Stimulated activated naive B cell treated with anti-CD40 and anti-IgM and Interleukin-4, amounts not matched to agents 10 μg/mL and 1 μg/mL and 100 μg/mL, for 72 hours (primary cell): ENCODE results near the gene CACNA1C.

Source experiments
- ATAC-seq, 2 donors: fragments of 150-1000 bp; cut with Tn5 transposase; replicated peaks; 2 replicates each; pipeline ENCODE4 v1.10.0; 2021; ENCODE audit warnings: moderate library complexity in 1 of 2
- DNase-seq: peaks from one replicate; pipeline ENCODE4 v3.0.0; 2021
- H3K27ac Mint-ChIP-seq: one replicate; pipeline ENCODE4 v1.8.0; 2022; ENCODE audit warnings: mild to moderate bottlenecking, mixed read lengths
- H3K27me3 Mint-ChIP-seq, 2 donors: one replicate each; pipeline ENCODE4 v1.8.0; 2022; ENCODE audit warnings: mixed read lengths in 2 of 2
- H3K36me3 Mint-ChIP-seq, 2 donors: one replicate each; pipeline ENCODE4 v1.8.0; 2022; ENCODE audit warnings: mixed read lengths in 2 of 2, mild to moderate bottlenecking in 1 of 2
- H3K4me1 Mint-ChIP-seq, 2 donors: one replicate each; pipeline ENCODE4 v1.8.0; 2022; ENCODE audit warnings: mixed read lengths in 2 of 2, mild to moderate bottlenecking in 1 of 2
- H3K4me3 Mint-ChIP-seq, 2 donors: one replicate each; pipeline ENCODE4 v1.8.0; 2022; ENCODE audit warnings: mild to moderate bottlenecking in 2 of 2, mixed read lengths in 2 of 2, moderate library complexity in 1 of 2
- H3K9me3 Mint-ChIP-seq, 2 donors: one replicate each; pipeline ENCODE4 v1.8.0; 2022; ENCODE audit warnings: mixed read lengths in 2 of 2, mild to moderate bottlenecking in 1 of 2

CACNA1C gene

DNA sequence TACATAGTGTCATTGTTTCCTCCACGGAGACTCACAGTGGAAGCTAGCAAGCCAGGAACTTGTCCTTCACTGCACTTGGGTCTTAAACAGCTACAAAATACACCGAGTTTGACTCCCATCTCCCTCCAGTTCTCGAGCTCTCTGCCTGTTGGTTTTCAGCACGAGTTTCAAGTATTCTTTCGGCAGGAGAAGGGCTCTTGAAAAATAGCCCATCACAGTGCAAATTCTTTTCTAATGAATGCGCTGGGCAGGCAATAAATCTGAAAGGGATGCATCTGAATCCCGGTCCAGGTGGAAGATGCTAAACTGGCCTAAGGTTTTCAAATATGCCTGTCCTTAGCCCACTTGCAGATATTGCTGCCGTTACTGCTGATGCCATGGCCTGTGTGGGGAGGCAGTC, 173.9 kb downstream of the CACNA1C start:
- Mint-ChIP-seq H3K9me3 (peaks cover 3 to 6% of the 10 kb centered on the region in 2 donors), H3K4me1 (no peaks in the 10 kb centered on the region), H3K27ac (no peak overlapping the region), H3K36me3 (peaks cover 4 to 5% of the 10 kb centered on the region in 2 donors), H3K4me3 (no peak overlapping the region), H3K27me3 (peaks cover 22% of the 10 kb centered on the region in 2 donors)
- ATAC-seq (no peak), DNase-seq (no peak)

DNA sequence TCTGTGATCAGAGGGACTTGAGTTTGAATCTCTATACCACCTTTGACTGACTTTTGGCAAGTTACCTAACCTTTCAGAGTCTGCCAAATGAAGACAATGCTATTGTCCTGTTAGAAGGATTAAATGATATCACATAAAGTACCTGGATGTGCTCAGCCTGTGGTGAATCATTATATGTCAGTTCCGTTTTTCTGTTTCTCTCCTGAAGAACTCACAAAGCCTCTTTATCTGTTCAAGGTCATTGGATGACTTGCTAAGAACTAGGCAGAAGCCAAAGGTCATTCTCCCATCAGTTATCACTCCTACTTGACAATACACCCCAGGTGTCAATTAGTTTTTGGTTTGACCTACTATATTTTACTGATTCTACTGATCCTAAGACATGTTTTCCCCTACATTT, 174.6 kb downstream of the CACNA1C start:
- H3K36me3 Mint-ChIP-seq: peaks cover 4 to 5% of the 10 kb centered on the region in 2 donors

DNA sequence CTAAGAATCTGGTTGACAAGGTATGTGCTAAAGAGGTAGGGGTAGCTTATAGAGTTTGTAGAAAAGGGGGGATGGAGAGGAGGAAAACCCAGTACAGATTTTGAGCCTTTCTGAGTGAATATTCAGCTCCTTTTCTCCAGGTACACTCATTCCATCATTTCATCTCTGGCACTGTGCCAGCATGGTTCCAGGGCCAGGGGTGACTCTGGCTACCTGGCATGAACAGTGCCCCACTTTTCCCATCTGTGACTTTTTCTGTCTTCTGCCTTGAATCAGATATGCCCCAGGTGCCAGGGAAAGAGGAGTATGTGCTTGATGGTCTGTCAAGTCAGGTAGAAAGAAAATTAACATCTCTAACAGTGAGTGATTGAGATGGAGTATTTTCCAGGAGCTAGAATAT, 175.7 kb downstream of the CACNA1C start:
- peaks cover 22% of the 10 kb centered on the region in 2 donors for H3K27me3 Mint-ChIP-seq
- peaks cover 3 to 6% of the 10 kb centered on the region in 2 donors for H3K9me3 Mint-ChIP-seq
- no peak overlapping the region for H3K4me3 Mint-ChIP-seq
- H3K27ac Mint-ChIP-seq: no peak overlapping the region
- no peak for ATAC-seq
- peaks cover 4 to 5% of the 10 kb centered on the region in 2 donors for H3K36me3 Mint-ChIP-seq
- DNase-seq: no peak
- H3K4me1 Mint-ChIP-seq: no peaks in the 10 kb centered on the region

More for the DNA sequence above, 174.6 kb downstream of the CACNA1C start:
- Mint-ChIP-seq H3K4me3 (no peak overlapping the region), H3K27ac (no peak overlapping the region), H3K4me1 (no peaks in the 10 kb centered on the region), H3K9me3 (peaks cover 3 to 6% of the 10 kb centered on the region in 2 donors), H3K27me3 (peaks cover 22% of the 10 kb centered on the region in 2 donors)
- ATAC-seq (peak in 1 of 2 donors; percentile 4), DNase-seq (no peak)

DNA sequence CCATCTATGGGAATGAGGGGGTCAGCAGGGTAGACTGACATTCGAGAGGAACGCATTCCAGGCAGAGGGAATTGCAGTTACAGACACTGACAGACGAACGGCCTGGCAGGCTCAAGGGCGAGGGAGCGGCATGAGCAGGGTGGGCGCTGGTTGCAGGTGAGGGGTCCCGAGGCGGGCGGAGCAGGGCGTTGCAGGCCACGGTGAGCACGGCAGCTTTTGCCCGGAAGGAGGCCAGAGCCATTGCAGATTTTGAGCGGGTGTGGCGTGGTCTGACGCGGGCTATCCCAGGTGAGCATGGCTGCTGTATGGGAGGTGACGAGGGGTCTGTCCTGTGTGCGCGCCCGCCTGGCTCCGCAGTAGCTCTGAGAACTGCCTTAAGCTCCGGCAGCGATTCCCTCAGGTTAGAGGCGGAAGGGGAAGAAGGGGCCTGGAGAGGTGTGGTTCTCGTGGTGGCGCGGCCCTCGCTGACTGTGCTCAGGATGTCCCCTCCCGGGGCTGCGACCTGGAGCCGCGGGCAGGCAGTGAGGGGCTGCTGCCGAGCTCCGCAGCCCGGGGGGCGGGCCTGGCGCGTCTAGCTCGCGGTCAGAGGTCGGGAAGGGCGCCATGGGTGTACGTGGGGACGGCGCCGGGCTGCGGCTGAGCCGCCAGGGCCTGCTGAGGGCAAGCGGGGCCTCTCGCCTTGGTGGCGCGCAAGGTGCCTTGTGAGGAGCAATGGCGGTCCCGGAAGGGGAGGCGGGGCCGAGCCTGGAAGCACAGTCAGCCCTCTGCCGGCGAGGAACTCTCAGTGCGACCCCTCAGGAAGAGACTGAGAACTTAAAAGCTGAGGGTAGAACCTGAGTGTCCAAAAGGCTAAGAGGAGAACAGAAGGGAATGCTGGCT, 177.1 kb downstream of the CACNA1C start:
- peaks cover 27 to 28% of the 10 kb centered on the region in 2 donors for H3K27me3 Mint-ChIP-seq
- ATAC-seq (no peak), DNase-seq (no peak)
- peak overlapping the region; percentile 13 to 26 for H3K4me3 Mint-ChIP-seq
- peaks cover 3 to 6% of the 10 kb centered on the region in 2 donors for H3K9me3 Mint-ChIP-seq
- H3K36me3 Mint-ChIP-seq: peaks cover 4 to 5% of the 10 kb centered on the region in 2 donors
- H3K4me1 Mint-ChIP-seq: no peaks in the 10 kb centered on the region
- no peak overlapping the region for H3K27ac Mint-ChIP-seq

DNA sequence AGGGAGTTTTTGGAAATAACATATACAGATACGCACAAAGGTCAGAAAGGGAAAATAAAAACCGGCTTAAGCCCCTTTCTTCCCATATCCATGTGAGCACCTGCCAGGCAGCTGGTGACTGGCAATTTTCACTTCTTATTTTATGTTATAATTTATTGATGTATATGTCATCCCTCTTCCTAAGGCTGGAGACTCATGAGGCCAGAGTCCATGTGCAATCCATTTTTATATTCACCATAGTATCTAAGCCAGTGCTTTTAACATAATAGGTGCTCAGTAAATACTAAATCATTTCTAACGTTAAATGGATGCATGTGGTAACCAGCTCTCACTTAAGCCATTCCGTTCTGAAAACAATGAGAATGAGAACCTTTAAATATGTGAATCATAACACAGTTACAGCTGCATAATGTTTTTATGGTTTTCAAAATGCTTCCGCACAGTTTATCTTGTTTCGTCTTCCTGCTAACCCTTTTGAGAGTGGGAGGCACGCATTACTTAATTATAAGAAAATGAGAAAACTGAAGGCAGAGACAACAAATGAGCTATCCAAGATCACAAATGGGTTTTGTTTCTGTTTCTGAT, 178.3 kb downstream of the CACNA1C start:
- Mint-ChIP-seq H3K27me3 (peaks cover 27 to 32% of the 10 kb centered on the region in 2 donors), H3K4me3 (no peak overlapping the region)
- no peak for DNase-seq

DNA sequence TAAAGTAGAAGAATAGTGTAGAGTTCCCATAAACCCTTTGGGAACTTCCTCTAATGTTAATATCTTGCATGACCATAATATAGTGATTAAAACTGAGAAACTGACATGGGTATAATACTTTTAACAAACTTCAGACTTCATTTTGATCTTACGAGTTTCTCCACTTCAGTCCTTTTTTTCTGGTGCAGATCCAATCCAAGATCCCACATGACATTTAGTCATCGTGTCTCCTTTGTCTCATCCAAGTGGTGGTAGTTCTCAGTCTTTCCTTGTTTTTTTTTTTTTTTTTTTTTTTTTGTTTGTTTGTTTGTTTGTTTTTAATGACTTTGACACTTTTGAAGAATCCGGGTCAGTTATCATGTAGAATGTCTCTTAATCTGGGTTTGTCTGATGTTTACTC, 179.2 kb downstream of the CACNA1C start:
- DNase-seq (no peak), ATAC-seq (no peak)
- no peak overlapping the region for H3K27ac Mint-ChIP-seq
- peaks cover 28 to 30% of the 10 kb centered on the region in 2 donors for H3K27me3 Mint-ChIP-seq
- H3K36me3 Mint-ChIP-seq: peaks cover 4 to 5% of the 10 kb centered on the region in 2 donors
- H3K9me3 Mint-ChIP-seq: peaks cover 3 to 6% of the 10 kb centered on the region in 2 donors
- H3K4me3 Mint-ChIP-seq: no peak overlapping the region
- H3K4me1 Mint-ChIP-seq: no peaks in the 10 kb centered on the region

More for the DNA sequence above, 178.3 kb downstream of the CACNA1C start:
- no peak overlapping the region for H3K27ac Mint-ChIP-seq
- H3K9me3 Mint-ChIP-seq: peaks cover 3 to 6% of the 10 kb centered on the region in 2 donors
- no peaks in the 10 kb centered on the region for H3K4me1 Mint-ChIP-seq
- no peak for ATAC-seq
- peaks cover 4 to 5% of the 10 kb centered on the region in 2 donors for H3K36me3 Mint-ChIP-seq

DNA sequence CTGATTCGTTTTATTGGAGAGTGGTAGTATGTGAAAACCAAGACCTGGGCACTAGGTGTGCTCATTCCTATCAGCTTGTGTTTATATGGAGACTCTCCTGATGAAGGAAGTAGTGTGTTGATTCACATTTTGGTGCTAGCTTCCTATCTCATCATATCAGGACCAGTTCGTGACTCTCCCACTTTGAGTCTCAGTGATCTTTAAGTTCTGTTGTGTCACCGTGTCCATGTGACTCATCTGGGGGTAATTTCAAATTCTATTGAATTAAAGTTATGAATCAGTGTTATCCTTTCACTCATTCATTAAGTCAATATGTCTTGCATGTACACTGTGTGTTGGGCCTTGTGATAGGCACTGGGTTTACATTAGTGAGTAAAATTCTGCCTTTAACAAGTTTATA, 180.2 kb downstream of the CACNA1C start:
- Mint-ChIP-seq H3K36me3 (peaks cover 4 to 5% of the 10 kb centered on the region in 2 donors), H3K9me3 (peaks cover 3 to 6% of the 10 kb centered on the region in 2 donors), H3K4me1 (no peaks in the 10 kb centered on the region), H3K27ac (no peak overlapping the region), H3K4me3 (no peak overlapping the region), H3K27me3 (peaks cover 26 to 27% of the 10 kb centered on the region in 2 donors)
- DNase-seq (no peak), ATAC-seq (no peak)

DNA sequence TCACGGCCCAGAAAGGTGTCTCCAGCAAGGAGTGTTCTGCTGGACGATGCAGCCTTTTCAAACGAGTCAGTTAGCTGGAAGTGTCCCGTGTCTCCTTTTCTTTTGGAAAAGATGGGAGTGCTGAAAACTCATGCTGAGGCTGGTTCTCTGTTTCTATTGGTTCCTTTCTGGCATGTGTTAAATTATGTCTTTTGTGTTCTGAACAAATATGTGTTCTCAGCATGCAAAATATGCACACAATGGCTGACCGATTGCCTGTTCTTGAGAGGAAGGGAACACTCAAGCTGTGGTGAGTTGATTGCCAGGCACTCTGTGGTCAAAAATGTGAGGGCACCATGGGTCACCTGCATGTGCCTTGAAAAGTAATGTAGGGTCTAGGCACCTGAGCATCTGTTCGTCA, 181.3 kb downstream of the CACNA1C start:
- Mint-ChIP-seq H3K27ac (no peak overlapping the region), H3K4me3 (no peak overlapping the region), H3K36me3 (peaks cover 4 to 5% of the 10 kb centered on the region in 2 donors), H3K27me3 (peaks cover 19% of the 10 kb centered on the region in 2 donors), H3K9me3 (peaks cover 3 to 6% of the 10 kb centered on the region in 2 donors), H3K4me1 (no peaks in the 10 kb centered on the region)
- ATAC-seq (no peak), DNase-seq (no peak)

DNA sequence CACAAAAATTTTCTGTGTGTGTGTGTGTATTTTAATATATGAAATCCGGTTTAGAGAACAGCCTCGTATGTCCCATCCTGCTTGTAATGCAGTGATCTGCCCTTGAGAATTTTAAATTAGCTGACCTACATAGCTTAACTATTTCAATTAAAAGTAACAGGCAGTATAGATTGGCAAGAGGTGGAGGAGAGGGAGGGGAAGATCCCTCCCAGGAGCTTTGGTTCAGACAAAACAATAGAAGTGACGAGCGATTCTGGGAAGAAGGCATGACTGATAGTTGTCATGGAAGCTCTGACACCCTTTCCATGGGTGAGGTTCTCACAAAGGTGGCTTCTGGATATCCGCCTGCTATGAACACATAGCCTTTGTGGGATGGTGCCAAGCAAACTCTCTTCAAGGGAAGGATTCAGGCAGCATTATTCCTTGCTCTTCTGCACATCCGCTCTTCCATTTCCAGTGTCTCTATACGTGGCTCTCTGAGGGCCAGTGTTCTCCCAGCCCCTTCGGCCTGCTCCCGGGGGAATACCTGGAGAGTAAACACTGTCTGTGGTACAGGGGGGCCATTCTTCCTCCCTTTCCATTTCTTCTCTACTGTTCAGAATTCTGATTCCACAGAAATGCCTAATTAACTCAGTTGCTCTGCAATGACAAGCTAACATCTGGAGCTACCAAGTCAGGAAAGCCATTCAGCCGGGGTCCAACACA, 182.0 kb downstream of the CACNA1C start:
- DNase-seq (no peak), ATAC-seq (no peak)
- Mint-ChIP-seq H3K9me3 (no peaks in the 10 kb centered on the region), H3K27ac (no peak overlapping the region), H3K27me3 (peaks cover 12% of the 10 kb centered on the region in 2 donors), H3K36me3 (no peaks in the 10 kb centered on the region), H3K4me3 (no peak overlapping the region), H3K4me1 (no peaks in the 10 kb centered on the region)

DNA sequence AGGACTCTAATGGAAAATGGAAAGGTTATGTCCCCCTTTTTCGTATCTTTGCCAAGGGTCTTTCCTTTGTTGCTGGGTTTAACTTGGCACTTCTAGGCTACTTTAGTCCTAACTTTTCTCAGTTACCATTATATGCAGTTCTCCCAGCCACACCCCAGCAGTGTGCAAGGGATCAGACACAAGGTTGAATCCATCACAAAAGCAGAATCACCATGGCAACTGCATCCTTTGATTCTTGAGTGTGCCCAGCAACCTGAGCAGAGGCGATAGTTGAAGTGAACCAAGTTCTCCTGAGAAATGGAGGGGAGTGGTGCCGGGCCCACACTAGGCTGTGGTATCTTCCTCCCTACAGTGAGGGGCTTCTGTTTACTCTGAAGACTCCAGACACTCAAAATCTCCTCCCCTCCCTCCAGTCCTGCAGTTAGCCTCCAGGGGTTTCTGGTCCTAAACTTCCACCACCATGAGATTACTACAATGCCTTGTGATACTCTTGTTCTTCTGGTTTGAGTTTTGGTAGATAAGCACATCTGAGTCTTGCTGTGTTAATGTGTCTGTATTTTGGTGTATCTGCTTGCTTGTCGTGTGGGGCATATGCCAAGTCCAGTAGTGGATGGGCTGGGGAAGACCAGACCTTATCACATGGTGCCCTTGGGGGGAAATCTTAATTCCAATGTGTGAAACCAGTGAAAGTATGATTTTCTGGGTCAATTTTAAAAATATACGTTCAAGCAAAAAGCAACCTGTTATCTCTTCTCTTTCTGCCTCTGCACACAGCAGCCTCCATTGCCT, 183.9 kb downstream of the CACNA1C start:
- no peak overlapping the region for H3K27ac Mint-ChIP-seq
- ATAC-seq (no peak), DNase-seq (no peak)
- no peaks in the 10 kb centered on the region for H3K36me3 Mint-ChIP-seq
- H3K4me1 Mint-ChIP-seq: no peaks in the 10 kb centered on the region
- H3K27me3 Mint-ChIP-seq: peaks cover 11 to 16% of the 10 kb centered on the region in 2 donors
- H3K9me3 Mint-ChIP-seq: no peaks in the 10 kb centered on the region
- no peak overlapping the region for H3K4me3 Mint-ChIP-seq

DNA sequence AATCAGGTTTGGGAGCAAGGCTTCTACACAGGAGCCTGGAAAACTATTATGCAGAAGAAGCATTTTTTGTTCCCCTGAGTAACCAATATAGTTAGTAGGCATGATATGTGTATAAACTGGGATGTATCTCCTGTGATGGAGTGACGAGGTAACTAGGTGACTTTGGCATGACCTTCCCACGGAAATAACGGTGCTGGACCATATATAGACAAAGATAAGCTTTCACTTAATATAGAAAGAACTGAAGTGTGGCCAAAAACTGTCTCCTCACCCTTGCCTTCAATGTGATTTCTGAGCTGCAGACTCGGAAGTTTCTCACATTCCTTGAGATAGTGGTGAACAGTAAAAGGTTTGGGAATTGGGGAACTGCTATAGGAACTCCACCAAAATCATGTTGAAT, 185.3 kb downstream of the CACNA1C start:
- Mint-ChIP-seq H3K9me3 (no peaks in the 10 kb centered on the region), H3K36me3 (no peaks in the 10 kb centered on the region), H3K4me3 (no peak overlapping the region), H3K27me3 (peaks cover 11 to 21% of the 10 kb centered on the region in 2 donors), H3K4me1 (no peaks in the 10 kb centered on the region), H3K27ac (no peak overlapping the region)
- no peak for DNase-seq
- ATAC-seq: no peak

DNA sequence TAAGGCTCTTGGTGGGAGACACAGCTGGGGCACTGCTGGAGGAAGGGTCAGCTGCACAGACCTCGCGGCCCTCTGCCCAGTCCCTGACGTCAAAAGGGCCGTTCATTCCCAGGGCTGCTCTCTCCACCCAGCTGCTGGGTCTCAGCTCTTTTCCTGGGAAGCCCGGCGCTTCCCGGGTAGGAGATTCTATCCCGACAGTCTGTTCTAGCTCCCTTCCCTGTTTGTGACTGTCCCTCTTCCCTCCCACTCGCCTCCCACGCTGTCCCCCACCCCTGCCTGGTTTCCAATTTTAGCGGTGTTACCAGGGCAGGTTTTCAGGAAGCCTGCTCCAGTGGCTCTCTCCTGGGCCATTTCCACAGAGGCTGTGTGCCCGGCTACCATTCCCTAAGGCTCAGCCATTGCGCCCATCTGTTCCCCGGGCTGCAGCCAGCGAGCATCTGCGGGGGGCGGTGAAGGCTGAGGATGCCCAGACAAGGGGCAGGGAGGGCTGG, 186.6 kb downstream of the CACNA1C start:
- ATAC-seq (no peak), DNase-seq (no peak)
- Mint-ChIP-seq H3K4me1 (no peaks in the 10 kb centered on the region), H3K27me3 (peaks cover 9 to 19% of the 10 kb centered on the region in 2 donors), H3K36me3 (no peaks in the 10 kb centered on the region), H3K27ac (no peak overlapping the region), H3K4me3 (no peak overlapping the region), H3K9me3 (no peaks in the 10 kb centered on the region)

DNA sequence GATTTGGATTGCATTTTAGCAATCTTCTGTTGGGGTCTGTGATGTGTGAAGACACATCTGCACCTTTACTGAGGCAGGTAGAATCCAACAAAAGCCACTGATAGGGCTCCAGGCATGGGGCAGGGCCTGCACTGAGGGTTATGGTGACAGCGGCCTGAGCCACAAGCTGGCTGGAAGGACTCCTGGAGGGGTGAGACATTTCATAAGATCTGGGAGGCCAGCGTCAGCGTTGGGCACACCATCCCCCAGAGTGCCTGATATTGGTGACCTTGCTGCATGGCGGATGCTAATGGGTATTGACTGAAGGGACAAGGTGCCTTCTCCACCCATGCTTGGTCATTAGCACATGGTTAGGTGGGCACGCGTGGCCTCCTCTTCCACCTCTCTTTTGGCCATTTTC, 187.6 kb downstream of the CACNA1C start:
- no peaks in the 10 kb centered on the region for H3K36me3 Mint-ChIP-seq
- no peak overlapping the region for H3K27ac Mint-ChIP-seq
- peaks cover 6 to 11% of the 10 kb centered on the region in 2 donors for H3K27me3 Mint-ChIP-seq
- H3K4me3 Mint-ChIP-seq: no peak overlapping the region
- H3K4me1 Mint-ChIP-seq: no peaks in the 10 kb centered on the region
- ATAC-seq (no peak), DNase-seq (no peak)
- H3K9me3 Mint-ChIP-seq: no peaks in the 10 kb centered on the region

DNA sequence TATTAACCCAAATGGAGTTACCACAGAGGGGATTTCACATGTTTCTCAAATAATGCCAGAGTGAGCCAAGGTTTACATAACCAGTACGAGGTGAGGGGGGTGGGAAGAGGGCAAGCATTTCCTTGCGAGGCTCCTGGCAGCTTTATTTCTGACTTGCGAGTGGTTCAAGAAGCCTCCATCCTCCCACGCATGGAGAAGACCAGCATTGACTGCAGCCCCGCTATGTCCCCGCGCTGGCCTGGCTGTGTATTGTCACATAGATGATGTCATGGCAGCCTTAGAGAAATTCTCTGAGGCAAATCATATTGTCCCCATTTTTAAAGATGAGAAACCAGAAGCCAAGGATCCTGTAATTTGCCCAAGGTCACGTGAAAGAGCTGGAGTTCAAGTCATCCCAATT, 188.2 kb downstream of the CACNA1C start:
- Mint-ChIP-seq H3K27ac (no peak overlapping the region), H3K4me1 (peaks cover 0 to 2% of the 10 kb centered on the region in 2 donors), H3K36me3 (no peaks in the 10 kb centered on the region), H3K27me3 (peaks cover 6 to 11% of the 10 kb centered on the region in 2 donors), H3K4me3 (no peak overlapping the region), H3K9me3 (no peaks in the 10 kb centered on the region)
- ATAC-seq (no peak), DNase-seq (no peak)
